Rectal smooth muscle tissue (tissue), 1 donor: ENCODE measurements around the gene SOST.
"Not testable (repeated sequence)": the region's sequence is repeated elsewhere in the genome, so short reads cannot be mapped to it uniquely, and the experiment has no call there.

ENCODE experiments used
- H3K27ac ChIP-seq: one replicate; pipeline ENCODE4 v1.7.0; 2013; ENCODE audit warnings: low read depth, low read length, inconsistent platforms
- H3K27me3 ChIP-seq: one replicate; pipeline ENCODE4 v1.7.0; 2013; ENCODE audit warnings: low read length; ENCODE audit not compliant: control insufficient read depth, insufficient read depth
- H3K36me3 ChIP-seq: one replicate; pipeline ENCODE4 v1.7.0; 2013; ENCODE audit warnings: low read length; ENCODE audit not compliant: control insufficient read depth, insufficient read depth
- H3K4me1 ChIP-seq: one replicate; pipeline ENCODE4 v1.7.0; 2013; ENCODE audit warnings: low read length; ENCODE audit not compliant: control insufficient read depth, insufficient read depth
- H3K4me3 ChIP-seq: one replicate; pipeline ENCODE4 v1.7.0; 2013; ENCODE audit warnings: low read length
- H3K9ac ChIP-seq: one replicate; pipeline ENCODE4 v1.7.0; 2013; ENCODE audit warnings: low read length

SOST gene

DNA sequence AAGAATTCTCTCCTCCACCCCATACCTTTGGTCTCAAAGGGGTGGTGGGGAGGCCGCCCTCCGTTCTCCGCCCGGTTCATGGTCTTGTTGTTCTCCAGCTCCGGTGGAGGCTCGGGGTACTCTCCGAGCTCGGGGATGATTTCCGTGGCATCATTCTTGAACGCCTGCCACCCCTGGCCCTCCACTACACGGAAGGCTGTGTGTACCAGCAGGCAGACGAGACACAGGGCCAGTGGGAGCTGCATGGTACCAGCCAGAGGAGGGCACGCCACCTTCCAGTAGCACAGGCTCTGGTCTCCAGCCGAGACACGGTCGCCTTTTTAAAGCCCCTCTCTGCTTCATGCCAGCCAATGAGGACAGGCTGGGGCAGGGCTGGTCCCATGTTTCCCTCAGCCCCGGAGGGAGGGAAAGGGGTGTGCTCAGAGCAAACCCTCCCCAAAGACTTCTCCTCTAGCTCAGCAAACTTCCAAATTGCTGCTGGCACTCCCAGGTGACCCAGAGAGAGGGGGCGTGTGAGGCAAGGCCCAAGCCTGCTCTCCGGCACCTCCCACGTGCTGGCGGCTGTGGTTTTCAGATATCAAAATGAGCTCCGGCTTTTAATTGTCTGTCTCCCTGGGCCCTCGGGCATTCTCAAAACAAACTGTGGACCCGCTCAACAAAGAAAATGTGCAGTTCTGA, at the start of gene SOST:
Gene SOST, minus strand, starts transcription at position 295 of the 678 bp plus-strand sequence. Its CDS starts 50 bp downstream, at position 245.
- no peaks in the 10 kb centered on the region for H3K36me3 ChIP-seq
- no peak within 1 kb of the TSS for H3K9ac ChIP-seq
- no peak within 1 kb of the TSS for H3K4me3 ChIP-seq
- H3K4me1 ChIP-seq, result peaks cover 4% of the 10 kb centered on the region
- H3K27me3 ChIP-seq, result peaks cover 18% of the 10 kb centered on the region
- no peak within 1 kb of the TSS for H3K27ac ChIP-seq

DNA sequence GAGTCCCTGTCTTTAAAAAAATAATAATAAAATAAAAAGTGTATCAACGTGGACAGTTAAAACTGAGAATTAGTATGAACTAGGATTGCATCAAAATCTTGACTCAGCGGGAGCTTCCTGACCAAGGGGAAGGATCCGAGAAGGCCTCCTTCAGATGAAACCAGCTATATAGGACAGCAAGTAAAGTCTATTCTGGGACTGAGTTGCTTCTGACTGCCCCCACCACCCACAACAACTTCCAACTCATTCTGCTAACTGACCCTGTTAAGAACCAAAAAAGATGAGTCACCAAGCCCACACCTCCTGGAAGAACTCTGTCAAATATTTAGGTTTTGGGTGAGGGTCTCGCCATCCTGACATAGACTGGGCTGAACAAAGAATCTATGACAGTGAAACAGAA, 49.5 kb upstream of the SOST start:
- Histone ChIP-seq H3K4me1 (no peaks in the 10 kb centered on the region), H3K4me3 (no peak overlapping the region), H3K27me3 (no peaks in the 10 kb centered on the region), H3K36me3 (no peaks in the 10 kb centered on the region), H3K9ac (no peak overlapping the region), H3K27ac (no peak overlapping the region)

DNA sequence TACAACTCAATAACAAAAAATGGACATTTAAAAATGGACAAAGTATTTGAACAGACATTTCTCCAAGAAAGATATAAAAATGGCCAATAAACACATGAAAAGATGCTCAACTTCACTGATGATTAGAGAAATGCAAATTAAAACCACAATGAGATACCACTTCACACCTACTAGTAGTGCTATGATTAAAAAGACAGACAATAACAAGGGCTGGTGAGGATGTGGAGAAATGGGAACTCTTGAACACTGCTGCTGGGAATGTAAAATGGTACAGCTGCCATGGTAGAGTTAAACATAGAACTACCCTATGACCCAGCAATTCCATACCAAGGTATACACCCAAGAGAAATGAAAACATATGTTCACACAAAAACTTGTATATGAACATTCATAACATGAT, 46.5 kb upstream of the SOST start:
- no peaks in the 10 kb centered on the region for H3K4me1 ChIP-seq
- no peak overlapping the region for H3K9ac ChIP-seq
- no peak overlapping the region for H3K27ac ChIP-seq
- no peak overlapping the region for H3K4me3 ChIP-seq
- H3K36me3 ChIP-seq, result no peaks in the 10 kb centered on the region
- no peaks in the 10 kb centered on the region for H3K27me3 ChIP-seq

DNA sequence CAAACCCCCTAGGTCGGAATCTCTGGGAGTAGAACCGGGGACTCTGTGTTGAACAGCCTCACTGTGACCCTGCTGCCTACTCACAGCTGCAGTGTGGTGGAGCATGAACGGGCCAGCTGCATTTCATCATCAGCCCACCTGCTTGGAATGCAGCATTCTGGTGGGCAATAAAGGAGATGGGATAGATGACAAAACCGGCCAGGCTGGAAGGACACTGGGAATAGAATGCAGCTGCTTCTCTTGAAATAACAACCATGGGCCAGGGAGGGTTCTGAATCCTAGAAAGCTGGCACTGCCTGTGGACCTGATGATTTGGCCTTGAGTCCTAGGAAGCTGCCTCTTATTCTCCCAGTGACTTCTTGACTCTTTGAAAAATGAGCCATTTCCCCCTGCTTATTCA, 45.2 kb upstream of the SOST start:
- no peaks in the 10 kb centered on the region for H3K27me3 ChIP-seq
- H3K4me1 ChIP-seq, result no peaks in the 10 kb centered on the region
- no peaks in the 10 kb centered on the region for H3K36me3 ChIP-seq
- H3K27ac ChIP-seq, result no peak overlapping the region
- H3K9ac ChIP-seq, result no peak overlapping the region
- H3K4me3 ChIP-seq, result no peak overlapping the region

DNA sequence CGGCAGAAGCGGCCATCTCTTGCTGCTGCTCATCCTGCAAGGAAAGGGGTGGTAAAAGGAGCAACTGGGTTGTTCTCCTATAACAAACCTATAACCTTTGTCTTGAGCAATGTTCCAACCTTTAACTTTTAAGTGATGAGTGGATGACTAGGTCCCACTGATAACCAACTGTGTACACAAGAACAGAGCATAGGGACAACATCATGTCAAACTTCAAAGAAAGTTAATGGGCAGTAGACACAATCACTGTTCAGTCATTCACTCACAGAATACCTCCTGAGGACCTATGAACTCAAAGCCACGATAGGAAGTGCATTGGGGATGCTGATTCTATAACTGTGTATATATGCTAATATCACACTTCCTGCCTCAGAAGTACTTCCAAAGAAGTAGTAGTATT, 43.3 kb upstream of the SOST start:
- Histone ChIP-seq H3K4me1 (no peaks in the 10 kb centered on the region), H3K27ac (no peak overlapping the region), H3K27me3 (no peaks in the 10 kb centered on the region)

DNA sequence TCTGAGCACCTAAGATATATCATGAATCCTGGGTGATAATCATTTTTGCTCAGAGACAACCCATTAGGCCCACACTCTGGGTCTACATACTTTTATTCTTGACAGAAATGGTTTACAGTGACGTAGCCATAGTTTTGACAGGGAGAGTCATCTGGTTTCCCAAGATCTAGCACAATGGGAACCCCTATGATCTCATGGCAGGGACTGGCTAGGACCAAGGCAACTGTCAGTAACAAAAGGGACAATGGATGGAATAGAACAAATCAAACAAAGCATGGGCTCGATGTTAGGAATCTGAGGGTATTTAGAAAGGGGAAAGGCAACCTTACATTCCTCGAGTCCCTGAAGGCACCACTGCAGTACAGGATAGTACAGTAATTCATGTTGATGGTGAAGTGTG, 42.1 kb upstream of the SOST start:
- Histone ChIP-seq H3K36me3 (no peaks in the 10 kb centered on the region), H3K27me3 (no peaks in the 10 kb centered on the region), H3K9ac (no peak overlapping the region), H3K4me1 (no peaks in the 10 kb centered on the region), H3K4me3 (no peak overlapping the region), H3K27ac (no peak overlapping the region)

More for the DNA sequence above, 43.3 kb upstream of the SOST start:
- Histone ChIP-seq H3K36me3 (no peaks in the 10 kb centered on the region), H3K4me3 (no peak overlapping the region), H3K9ac (no peak overlapping the region)

DNA sequence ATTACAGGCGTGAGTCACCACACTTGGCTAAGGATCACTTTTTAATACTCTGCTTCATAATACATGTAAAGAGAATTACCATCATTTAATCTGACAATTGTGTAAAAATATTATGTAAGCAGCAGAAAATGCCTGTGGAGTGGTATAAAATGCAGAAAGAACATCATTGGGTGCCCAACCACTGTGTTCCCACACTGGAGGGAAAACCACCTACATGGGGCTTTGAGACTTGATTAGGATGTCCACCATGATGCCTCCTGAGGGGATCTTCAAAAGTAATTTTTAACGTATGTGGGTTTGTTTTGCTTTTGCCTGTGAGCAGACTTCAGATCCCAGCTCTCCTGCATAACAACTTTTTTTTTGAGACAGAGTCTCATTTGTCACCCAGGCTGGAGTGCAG, 40.5 kb upstream of the SOST start:
- no peaks in the 10 kb centered on the region for H3K27me3 ChIP-seq
- H3K9ac ChIP-seq, result no peak overlapping the region
- H3K27ac ChIP-seq, result no peak overlapping the region
- no peaks in the 10 kb centered on the region for H3K4me1 ChIP-seq
- H3K4me3 ChIP-seq, result no peak overlapping the region
- H3K36me3 ChIP-seq, result no peaks in the 10 kb centered on the region

DNA sequence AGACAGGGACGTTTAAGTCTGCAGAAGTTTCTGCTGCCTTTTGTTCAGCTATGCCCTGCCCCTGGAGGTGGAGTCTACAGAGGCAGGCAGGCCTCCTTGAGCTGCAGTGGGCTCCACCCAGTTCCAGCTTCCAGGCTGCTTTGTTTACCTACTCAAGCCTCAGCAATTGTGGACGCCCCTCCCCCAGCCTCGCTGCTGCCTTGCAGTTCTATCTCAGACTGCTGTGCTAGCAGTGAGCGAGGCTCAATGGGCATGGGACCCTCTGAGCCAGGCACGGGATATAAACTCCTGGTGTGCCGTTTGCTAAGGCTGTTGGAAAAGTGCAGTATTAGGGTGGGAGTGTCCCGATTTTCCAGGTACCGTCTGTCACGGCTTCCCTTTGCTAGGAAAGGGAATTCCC, 39.4 kb upstream of the SOST start:
- H3K4me3 ChIP-seq, H3K4me1 ChIP-seq, H3K36me3 ChIP-seq, H3K27ac ChIP-seq, H3K27me3 ChIP-seq, H3K9ac ChIP-seq: not testable (repeated sequence)

DNA sequence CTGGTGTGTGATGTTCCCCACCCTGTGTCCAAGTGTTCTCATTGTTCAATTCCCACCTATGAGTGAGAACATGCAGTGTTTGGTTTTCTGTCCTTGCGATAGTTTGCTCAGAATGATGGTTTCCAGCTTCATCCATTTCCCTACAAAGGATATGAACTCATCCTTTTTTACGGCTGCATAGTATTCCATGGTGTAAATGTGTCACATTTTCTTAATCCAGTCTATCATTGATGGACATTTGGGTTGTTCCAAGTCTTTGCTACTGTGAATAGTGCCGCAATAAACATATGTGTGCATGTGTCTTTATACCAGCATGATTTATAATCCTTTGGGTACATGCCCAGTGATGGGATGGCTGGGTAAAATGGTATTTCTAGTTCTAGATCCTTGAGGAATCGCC, 34.1 kb upstream of the SOST start:
- H3K4me3 ChIP-seq, H3K4me1 ChIP-seq, H3K36me3 ChIP-seq, H3K9ac ChIP-seq, H3K27me3 ChIP-seq, H3K27ac ChIP-seq: not testable (repeated sequence)

DNA sequence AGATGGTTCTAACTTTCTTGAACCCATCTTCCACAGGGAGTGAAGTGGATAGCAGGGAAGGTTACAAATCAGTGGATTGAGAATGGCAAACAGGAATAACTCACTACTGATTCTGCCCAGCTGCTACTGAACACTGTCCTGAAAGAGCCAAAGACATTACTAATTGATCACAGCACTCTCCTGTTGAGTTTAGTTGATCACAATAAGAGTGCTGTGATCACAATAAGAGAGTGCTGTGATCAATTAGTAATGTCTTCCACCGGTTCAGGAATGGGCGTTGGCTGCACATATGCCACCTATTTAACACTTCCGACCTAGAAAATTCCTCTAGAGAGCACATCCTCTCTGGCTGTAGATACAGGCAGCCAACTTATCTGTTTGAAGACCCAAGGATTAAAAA, 33.0 kb upstream of the SOST start:
- H3K4me3 ChIP-seq, result no peak overlapping the region
- no peaks in the 10 kb centered on the region for H3K36me3 ChIP-seq
- H3K27me3 ChIP-seq, result no peaks in the 10 kb centered on the region
- H3K9ac ChIP-seq, result no peak overlapping the region
- H3K4me1 ChIP-seq, result no peaks in the 10 kb centered on the region
- H3K27ac ChIP-seq, result no peak overlapping the region

DNA sequence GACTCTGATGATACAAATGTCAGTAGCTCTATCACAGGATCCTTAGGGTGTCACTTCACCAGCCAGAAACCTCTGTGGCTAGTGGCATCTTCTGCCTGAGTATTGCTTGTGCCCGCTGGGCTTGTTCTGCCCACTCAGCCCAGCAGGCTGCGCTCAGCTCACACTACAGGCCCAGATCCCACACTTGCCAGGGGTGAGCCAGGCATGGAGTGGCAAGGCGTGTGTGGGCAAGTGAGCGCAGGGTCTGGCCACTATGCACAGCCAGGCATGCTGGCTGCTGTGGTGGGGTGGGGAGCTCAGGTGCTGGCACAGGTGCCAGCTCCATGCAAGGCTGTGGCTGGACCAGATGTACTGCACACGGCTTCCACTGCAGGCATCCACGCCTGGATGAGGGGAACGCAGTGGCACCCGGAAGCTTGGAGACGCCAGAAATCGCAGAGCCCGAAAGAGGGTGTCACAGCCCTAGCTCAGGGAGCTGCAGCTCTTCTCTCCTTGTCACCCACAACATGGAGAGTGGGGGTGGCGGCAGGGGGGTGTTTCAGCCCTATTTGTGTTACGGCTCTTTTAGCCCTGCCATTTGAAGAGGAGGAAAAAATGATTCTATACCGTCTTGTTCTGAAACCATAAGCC, 31.8 kb upstream of the SOST start:
- Histone ChIP-seq H3K27ac (no peak overlapping the region), H3K4me1 (no peaks in the 10 kb centered on the region), H3K27me3 (no peaks in the 10 kb centered on the region), H3K4me3 (no peak overlapping the region), H3K9ac (no peak overlapping the region), H3K36me3 (no peaks in the 10 kb centered on the region)

DNA sequence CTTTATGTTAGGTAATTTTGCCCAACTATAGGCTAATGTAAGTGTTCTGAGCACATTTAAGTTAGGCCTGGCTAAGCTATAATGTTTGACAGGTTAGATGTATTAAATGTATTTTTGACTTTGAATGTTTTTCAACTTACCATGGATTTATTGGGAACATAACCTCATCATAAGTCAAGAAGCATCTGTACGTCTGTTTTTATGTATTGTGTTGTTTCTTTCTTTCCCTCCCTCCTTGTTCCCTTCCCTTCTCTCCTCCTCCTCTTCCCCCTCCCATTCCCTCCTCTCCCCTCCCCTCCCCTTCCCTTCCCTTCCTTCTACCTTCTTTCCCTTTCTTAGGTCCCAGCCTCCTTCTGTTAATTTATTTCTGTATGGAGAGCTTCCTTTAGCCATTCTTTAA, 30.9 kb upstream of the SOST start:
- H3K27ac ChIP-seq, result no peak overlapping the region
- H3K4me3 ChIP-seq, result no peak overlapping the region
- no peak overlapping the region for H3K9ac ChIP-seq
- no peaks in the 10 kb centered on the region for H3K4me1 ChIP-seq
- no peaks in the 10 kb centered on the region for H3K27me3 ChIP-seq
- H3K36me3 ChIP-seq, result no peaks in the 10 kb centered on the region

DNA sequence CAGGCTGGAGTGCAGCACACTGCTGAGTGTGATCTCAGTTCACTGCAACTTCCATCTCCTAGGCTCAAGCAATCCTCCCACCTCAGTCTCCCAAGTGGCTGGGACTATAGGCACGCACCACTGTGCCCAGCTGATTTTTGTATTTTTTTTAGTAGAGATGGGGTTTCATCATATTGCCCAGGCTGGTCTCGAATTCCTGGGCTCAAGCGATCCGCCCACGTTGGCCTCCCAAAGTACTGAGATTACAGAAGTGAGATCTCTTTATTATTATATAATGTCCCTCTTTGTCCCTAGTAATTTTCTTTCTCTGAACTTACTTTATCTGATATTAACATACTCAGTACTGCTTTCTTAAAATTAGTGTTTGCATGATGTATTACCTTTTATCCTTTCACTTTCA, 29.9 kb upstream of the SOST start:
- Histone ChIP-seq H3K4me3 (no peak overlapping the region), H3K4me1 (no peaks in the 10 kb centered on the region), H3K27me3 (no peaks in the 10 kb centered on the region), H3K36me3 (no peaks in the 10 kb centered on the region), H3K9ac (no peak overlapping the region), H3K27ac (no peak overlapping the region)
